Activated naive CD8-positive, alpha-beta T cell (primary cell): ENCODE results near the gene PPP1R1B.
"Not testable (repeated sequence)": the region's sequence is repeated elsewhere in the genome, so short reads cannot be mapped to it uniquely, and the experiment has no call there.

Experiments
- H3K27ac Mint-ChIP-seq: one replicate; pipeline ENCODE4 v1.8.0; 2021; ENCODE audit warnings: mixed read lengths
- H3K27me3 Mint-ChIP-seq: one replicate; pipeline ENCODE4 v1.8.0; 2021; ENCODE audit warnings: mixed read lengths
- H3K36me3 Mint-ChIP-seq: one replicate; pipeline ENCODE4 v1.8.0; 2021; ENCODE audit warnings: mixed read lengths
- H3K4me1 Mint-ChIP-seq: one replicate; pipeline ENCODE4 v1.8.0; 2021; ENCODE audit warnings: low read depth, mixed read lengths
- H3K4me3 Mint-ChIP-seq: one replicate; pipeline ENCODE4 v1.8.0; 2021; ENCODE audit warnings: mild to moderate bottlenecking, mixed read lengths
- H3K9me3 Mint-ChIP-seq: one replicate; pipeline ENCODE4 v1.8.0; 2021; ENCODE audit warnings: low read depth, mixed read lengths

The PPP1R1B gene

GRCh38 chr17:39626171-39627046, at the start of gene PPP1R1B:
Gene PPP1R1B, plus strand, starts transcription at chr17:39626952. Its CDS starts 441 bp downstream, at chr17:39627393.
- Mint-ChIP-seq H3K9me3 (no peaks in the 10 kb centered on the region), H3K27ac (no peak within 1 kb of the TSS), H3K4me1 (peaks cover 23% of the 10 kb centered on the region), H3K27me3 (peaks cover 7% of the 10 kb centered on the region), H3K4me3 (peak within 1 kb of the TSS; percentile 75), H3K36me3 (no peaks in the 10 kb centered on the region)

GRCh38 chr17:39578272-39578671, 48.5 kb upstream of the PPP1R1B start:
- no peaks in the 10 kb centered on the region for H3K27me3 Mint-ChIP-seq
- H3K36me3 Mint-ChIP-seq = peaks cover 5% of the 10 kb centered on the region
- H3K4me1 Mint-ChIP-seq = no peaks in the 10 kb centered on the region
- no peak overlapping the region for H3K4me3 Mint-ChIP-seq
- H3K27ac Mint-ChIP-seq = no peak overlapping the region
- H3K9me3 Mint-ChIP-seq = no peaks in the 10 kb centered on the region

- H3K27me3 Mint-ChIP-seq = no peaks in the 10 kb centered on the region
- no peaks in the 10 kb centered on the region for H3K4me1 Mint-ChIP-seq
- no peaks in the 10 kb centered on the region for H3K9me3 Mint-ChIP-seq
- peaks cover 8% of the 10 kb centered on the region for H3K36me3 Mint-ChIP-seq
- no peak overlapping the region for H3K27ac Mint-ChIP-seq
- no peak overlapping the region for H3K4me3 Mint-ChIP-seq
Measured at GRCh38 chr17:39579318-39580081, 47.3 kb upstream of the PPP1R1B start.

GRCh38 chr17:39580082-39580468, 46.7 kb upstream of the PPP1R1B start:
- H3K9me3 Mint-ChIP-seq = no peaks in the 10 kb centered on the region
- H3K4me3 Mint-ChIP-seq = no peak overlapping the region
- H3K36me3 Mint-ChIP-seq = peaks cover 8% of the 10 kb centered on the region
- no peak overlapping the region for H3K27ac Mint-ChIP-seq
- no peaks in the 10 kb centered on the region for H3K27me3 Mint-ChIP-seq
- H3K4me1 Mint-ChIP-seq = no peaks in the 10 kb centered on the region

- Mint-ChIP-seq H3K27me3 (no peaks in the 10 kb centered on the region), H3K36me3 (peaks cover 8% of the 10 kb centered on the region), H3K9me3 (no peaks in the 10 kb centered on the region), H3K4me3 (no peak overlapping the region), H3K4me1 (no peaks in the 10 kb centered on the region), H3K27ac (no peak overlapping the region)
Measured at GRCh38 chr17:39581071-39581758, 45.5 kb upstream of the PPP1R1B start.

- Mint-ChIP-seq H3K4me3 (no peak overlapping the region), H3K27me3 (no peaks in the 10 kb centered on the region), H3K4me1 (no peaks in the 10 kb centered on the region), H3K36me3 (peaks cover 9% of the 10 kb centered on the region), H3K9me3 (no peaks in the 10 kb centered on the region), H3K27ac (no peak overlapping the region)
Measured at GRCh38 chr17:39581759-39582085, 45.0 kb upstream of the PPP1R1B start.

GRCh38 chr17:39582658-39583057, 44.1 kb upstream of the PPP1R1B start:
- no peaks in the 10 kb centered on the region for H3K27me3 Mint-ChIP-seq
- peaks cover 12% of the 10 kb centered on the region for H3K36me3 Mint-ChIP-seq
- no peak overlapping the region for H3K4me3 Mint-ChIP-seq
- H3K9me3 Mint-ChIP-seq = no peaks in the 10 kb centered on the region
- no peak overlapping the region for H3K27ac Mint-ChIP-seq
- H3K4me1 Mint-ChIP-seq = no peaks in the 10 kb centered on the region

GRCh38 chr17:39590180-39590579, 36.6 kb upstream of the PPP1R1B start:
- peaks cover 13% of the 10 kb centered on the region for H3K36me3 Mint-ChIP-seq
- not testable (repeated sequence) for H3K27ac Mint-ChIP-seq, H3K4me1 Mint-ChIP-seq, H3K4me3 Mint-ChIP-seq, H3K9me3 Mint-ChIP-seq
- peaks cover 30% of the 10 kb centered on the region for H3K27me3 Mint-ChIP-seq

GRCh38 chr17:39591958-39592954, 34.5 kb upstream of the PPP1R1B start:
- Mint-ChIP-seq H3K36me3 (peaks cover 9% of the 10 kb centered on the region), H3K4me1 (peaks cover 11% of the 10 kb centered on the region), H3K27me3 (peaks cover 42% of the 10 kb centered on the region), H3K4me3 (no peak overlapping the region), H3K9me3 (peaks cover 4% of the 10 kb centered on the region), H3K27ac (no peak overlapping the region)

GRCh38 chr17:39593371-39593770, 33.4 kb upstream of the PPP1R1B start:
- H3K4me1 Mint-ChIP-seq = peaks cover 21% of the 10 kb centered on the region
- peaks cover 49% of the 10 kb centered on the region for H3K27me3 Mint-ChIP-seq
- H3K27ac Mint-ChIP-seq = no peak overlapping the region
- peaks cover 9% of the 10 kb centered on the region for H3K36me3 Mint-ChIP-seq
- H3K4me3 Mint-ChIP-seq = no peak overlapping the region
- peaks cover 4% of the 10 kb centered on the region for H3K9me3 Mint-ChIP-seq

GRCh38 chr17:39595294-39595693, 31.5 kb upstream of the PPP1R1B start:
- Mint-ChIP-seq H3K36me3 (peaks cover 2% of the 10 kb centered on the region), H3K4me3 (no peak overlapping the region), H3K27ac (no peak overlapping the region), H3K4me1 (peaks cover 27% of the 10 kb centered on the region), H3K27me3 (peaks cover 52% of the 10 kb centered on the region), H3K9me3 (peaks cover 4% of the 10 kb centered on the region)

- Mint-ChIP-seq H3K4me1 (peaks cover 27% of the 10 kb centered on the region), H3K36me3 (peaks cover 2% of the 10 kb centered on the region), H3K9me3 (peaks cover 4% of the 10 kb centered on the region), H3K4me3 (no peak overlapping the region), H3K27ac (no peak overlapping the region), H3K27me3 (peaks cover 51% of the 10 kb centered on the region)
Measured at GRCh38 chr17:39595928-39596510, 30.7 kb upstream of the PPP1R1B start.

GRCh38 chr17:39596543-39597267, 30.0 kb upstream of the PPP1R1B start:
- Mint-ChIP-seq H3K4me3 (no peak overlapping the region), H3K27ac (no peak overlapping the region), H3K27me3 (peaks cover 52% of the 10 kb centered on the region), H3K36me3 (peaks cover 2% of the 10 kb centered on the region), H3K4me1 (peaks cover 25% of the 10 kb centered on the region), H3K9me3 (peaks cover 4% of the 10 kb centered on the region)
